Measurements from ENCODE around the gene ZCWPW1.

Gene ZCWPW1

DNA sequence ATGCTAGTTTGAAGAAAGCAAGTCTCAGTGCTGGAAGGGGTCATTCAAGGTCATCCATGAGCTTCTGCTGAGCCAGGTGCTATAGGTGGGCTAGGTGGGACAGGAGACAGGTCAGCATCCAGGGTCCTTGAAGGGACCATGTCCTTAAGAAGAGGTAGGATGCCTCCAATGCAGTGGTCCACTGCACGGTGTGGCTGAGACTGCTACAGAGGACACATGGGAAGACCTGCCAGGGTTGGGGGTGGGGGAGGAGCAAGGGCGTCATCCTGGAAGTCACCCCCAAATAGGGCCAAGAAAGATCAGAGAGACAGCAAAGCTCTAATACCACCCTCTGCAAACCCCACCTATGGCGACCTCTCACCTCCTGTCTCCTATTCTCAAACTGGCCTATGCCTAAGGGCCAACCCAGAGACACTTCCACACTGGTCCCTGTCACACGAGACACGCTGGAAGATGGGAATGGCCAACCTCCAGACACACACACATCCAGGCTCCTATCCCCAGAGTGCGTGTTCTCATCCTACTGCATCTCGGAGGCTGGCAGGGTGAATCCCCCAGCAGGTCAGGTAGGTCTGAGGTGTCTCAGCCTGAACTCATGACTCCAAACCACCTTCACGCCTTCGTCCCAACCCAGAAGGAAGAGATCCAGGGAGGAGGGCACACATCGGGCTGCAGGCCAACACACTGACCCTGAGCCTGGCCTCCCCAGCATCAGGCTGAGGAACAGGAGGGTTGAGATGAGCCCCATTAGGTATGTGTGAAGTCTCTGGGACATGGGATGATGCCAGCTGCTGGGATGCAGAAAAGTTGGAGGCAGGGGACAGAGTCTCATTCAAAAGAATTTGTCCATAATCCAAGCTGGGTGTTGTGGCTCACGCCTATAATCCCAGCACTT lies 13.4 kb upstream of the ZCWPW1 start:
- TF ChIP-seq GATA3 (IDR thresholded peaks at IDR 0.05; ENCODE audit: low read depth, low read length) (no peak), GATA2 (IDR thresholded peaks at IDR 0.05; ENCODE audit: low read depth, low read length) (no peak)

DNA sequence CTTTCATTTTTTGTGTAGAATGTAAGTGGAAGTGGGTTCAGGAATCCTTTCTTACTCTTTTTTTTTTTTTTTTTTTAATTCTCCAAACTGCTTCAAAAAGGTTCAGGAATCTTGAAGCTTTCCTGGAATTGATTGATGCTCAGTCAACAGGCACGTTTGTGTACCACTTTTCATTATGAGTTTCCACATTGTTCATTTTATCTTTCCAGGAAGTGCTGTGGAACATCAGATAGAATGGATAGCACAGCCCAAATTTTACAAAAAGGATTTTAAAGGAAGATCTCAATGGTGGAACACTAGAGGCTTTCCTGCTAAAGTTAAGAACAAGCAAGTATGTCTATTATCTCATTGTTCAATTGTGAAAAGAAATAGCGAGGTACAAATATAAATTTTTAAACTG lies 9.7 kb upstream of the ZCWPW1 start:
- TF ChIP-seq GATA3 (IDR thresholded peaks at IDR 0.05; ENCODE audit: low read depth, low read length) (no peak), GATA2 (IDR thresholded peaks at IDR 0.05; ENCODE audit: low read depth, low read length) (no peak)

GRCh38 chr7:100437150-100438100 lies 8.9 kb upstream of the ZCWPW1 start:
- TF ChIP-seq GATA2 (IDR thresholded peaks at IDR 0.05; ENCODE audit: low read depth, low read length) (no peak), GATA3 (IDR thresholded peaks at IDR 0.05; ENCODE audit: low read depth, low read length) (no peak)

DNA sequence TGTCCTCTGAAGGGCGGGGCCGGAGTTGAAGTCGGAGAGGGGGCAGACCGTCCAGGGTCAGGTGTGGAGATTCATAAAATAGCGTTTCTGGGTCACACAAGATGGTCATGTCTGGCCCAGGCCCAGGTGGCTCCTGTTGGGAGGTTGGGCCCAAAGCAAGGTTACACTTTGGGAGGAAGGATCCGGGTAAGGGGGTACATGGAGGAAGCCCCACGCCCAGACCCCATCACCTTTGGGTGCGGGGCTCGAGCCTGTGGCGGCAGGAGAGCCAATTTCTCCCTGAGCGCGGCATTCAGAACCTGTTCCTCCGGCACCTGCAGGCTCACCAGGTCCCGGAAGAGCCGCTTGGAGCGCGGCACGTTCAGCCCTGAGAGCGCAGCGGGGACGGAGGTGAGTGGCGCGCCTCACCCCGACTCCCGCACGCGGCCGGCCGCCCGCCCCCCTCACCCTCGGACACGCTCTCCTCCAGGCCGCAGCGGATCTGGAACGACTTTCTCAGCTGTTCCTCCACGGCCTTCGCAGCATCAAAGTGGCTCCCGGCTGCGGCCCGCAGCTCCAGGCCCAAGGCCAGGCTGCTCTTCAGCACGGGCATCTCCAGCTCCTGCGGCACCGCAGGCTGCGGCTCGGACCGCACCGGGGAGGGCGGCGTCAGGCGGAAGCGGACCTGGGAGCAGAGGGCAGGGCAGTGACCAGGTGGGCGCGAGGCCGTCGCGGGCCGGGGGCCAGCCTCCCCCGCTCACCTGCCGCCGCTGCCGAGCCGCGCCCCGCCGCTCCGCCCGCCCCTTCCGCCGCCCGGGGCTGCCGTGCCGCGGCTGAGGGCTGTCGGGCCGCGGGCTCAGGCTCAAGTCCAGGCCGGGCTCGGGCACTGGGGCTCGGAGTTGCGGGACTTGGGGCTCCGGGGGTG lies 7.2 kb upstream of the ZCWPW1 start:
- no peak for TF ChIP-seq GATA3 (IDR thresholded peaks at IDR 0.05; ENCODE audit: low read depth, low read length)
- TF ChIP-seq GATA2 (IDR thresholded peaks at IDR 0.05; ENCODE audit: low read depth, low read length): no peak

DNA sequence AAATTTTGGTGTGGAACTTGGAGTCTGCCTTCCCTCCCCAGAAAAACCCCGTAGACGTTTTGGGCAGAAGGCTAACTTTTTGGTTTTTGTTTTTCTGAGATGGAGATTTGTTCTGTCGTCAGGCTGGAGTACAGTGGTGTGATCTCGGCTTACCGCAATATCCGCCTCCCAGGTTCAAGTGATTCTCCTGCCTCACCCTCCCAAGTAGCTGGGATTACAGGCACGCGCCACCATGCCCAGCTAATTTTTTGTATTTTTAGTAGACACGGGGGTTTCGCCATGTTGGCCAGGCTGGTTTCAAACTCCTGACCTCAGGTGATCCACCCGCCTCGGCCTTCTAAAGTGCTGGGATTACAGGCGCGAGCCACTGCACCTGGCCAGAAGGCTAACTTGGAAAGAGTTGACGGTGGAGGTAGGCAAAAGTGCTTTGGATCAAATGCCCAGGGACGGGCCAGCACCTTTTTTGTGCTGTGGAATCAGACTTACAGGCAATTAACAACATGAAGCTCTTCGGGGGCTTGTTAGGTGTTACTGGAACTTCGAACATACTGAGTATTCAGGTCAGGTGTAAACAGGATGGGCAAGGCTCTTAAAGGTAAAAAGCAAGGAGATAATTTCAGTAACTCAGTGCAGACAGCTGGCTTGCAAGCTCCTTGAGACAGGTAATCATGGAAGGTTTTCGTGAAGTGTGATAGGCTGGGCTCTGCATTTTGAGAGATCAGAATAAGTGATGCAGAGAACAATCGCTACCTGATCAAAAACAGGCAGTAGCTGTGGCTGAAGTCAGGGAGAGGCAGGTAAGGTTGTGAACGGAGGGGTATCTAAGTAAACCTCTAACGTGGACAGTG lies 6.0 kb upstream of the ZCWPW1 start:
- TF ChIP-seq GATA3 (IDR thresholded peaks at IDR 0.05; ENCODE audit: low read depth, low read length): no peak
- no peak for TF ChIP-seq GATA2 (IDR thresholded peaks at IDR 0.05; ENCODE audit: low read depth, low read length)

- TF ChIP-seq GATA3 (IDR thresholded peaks at IDR 0.05; ENCODE audit: low read depth, low read length): no peak
Measured at GRCh38 chr7:100433592-100434296, 5.2 kb upstream of the ZCWPW1 start.

- no peak for TF ChIP-seq GATA3 (IDR thresholded peaks at IDR 0.05; ENCODE audit: low read depth, low read length)
Measured at GRCh38 chr7:100433276-100433591, 4.7 kb upstream of the ZCWPW1 start.

DNA sequence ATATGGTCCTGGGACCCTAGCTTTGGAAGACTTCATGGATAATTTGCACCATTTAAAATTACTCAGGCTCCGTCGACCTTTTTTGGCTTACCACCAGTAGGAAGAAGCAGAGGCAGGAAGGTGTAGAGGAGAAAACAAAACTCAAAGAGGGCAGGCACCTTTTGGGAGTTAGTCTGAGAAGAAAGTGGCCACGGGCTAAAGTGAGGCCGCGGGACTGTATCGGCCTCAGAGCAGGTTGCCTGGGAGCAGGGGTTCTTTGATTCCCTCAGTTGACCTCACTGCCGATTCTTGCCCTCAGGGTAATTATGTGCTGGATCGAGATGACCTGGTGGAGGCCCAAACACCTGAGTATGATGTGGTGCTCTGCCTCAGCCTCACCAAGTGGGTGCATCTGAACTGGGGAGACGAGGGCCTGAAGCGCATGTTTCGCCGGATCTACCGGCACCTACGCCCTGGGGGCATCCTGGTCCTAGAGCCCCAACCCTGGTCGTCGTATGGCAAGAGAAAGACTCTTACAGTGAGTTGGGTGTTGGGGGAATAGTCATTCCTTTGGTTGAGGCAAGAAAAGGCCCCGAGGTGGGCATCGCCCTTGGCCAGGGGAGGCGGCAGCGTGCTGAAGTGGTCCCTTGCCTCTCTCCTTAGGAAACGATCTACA lies 4.2 kb upstream of the ZCWPW1 start:
- TF ChIP-seq GATA2 (IDR thresholded peaks at IDR 0.05; ENCODE audit: low read depth, low read length) (no peak), GATA3 (IDR thresholded peaks at IDR 0.05; ENCODE audit: low read depth, low read length) (no peak)

DNA sequence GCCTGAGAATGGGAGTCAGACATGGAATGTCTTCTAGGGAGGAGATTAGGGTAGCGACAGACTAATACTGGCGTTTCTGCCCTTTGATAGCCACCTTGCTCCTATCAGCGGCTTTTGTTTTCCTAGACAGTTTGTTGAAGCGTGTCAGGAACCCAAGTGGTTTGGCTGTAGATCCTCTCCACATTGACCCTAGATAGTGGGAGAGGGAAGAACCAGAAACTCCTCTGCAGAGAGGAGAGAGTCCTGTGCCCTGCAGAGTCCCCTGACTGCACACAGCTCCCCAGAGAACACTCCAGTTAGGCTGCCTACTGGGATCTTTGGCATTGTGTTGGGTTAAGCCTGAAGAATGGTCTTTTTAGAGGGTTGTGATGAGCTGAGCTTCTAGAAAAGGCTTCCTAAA lies 3.5 kb upstream of the ZCWPW1 start:
- TF ChIP-seq GATA2 (IDR thresholded peaks at IDR 0.05; ENCODE audit: low read depth, low read length): no peak
- no peak for TF ChIP-seq GATA3 (IDR thresholded peaks at IDR 0.05; ENCODE audit: low read depth, low read length)

DNA sequence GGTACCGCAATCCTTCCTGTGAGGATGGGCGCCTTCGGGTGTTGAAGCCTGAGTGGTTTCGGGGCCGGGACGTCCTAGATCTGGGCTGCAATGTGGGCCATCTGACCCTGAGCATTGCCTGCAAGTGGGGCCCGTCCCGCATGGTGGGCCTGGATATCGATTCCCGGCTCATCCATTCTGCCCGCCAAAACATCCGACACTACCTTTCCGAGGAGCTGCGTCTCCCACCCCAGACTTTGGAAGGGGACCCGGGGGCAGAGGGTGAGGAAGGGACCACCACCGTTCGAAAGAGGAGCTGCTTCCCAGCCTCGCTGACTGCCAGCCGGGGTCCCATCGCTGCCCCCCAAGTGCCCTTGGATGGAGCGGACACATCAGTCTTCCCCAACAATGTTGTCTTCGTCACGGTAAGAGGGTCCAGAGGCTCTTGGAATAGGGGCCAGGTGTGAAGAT lies 2.8 kb upstream of the ZCWPW1 start:
- TF ChIP-seq GATA3 (IDR thresholded peaks at IDR 0.05; ENCODE audit: low read depth, low read length): no peak
- no peak for TF ChIP-seq GATA2 (IDR thresholded peaks at IDR 0.05; ENCODE audit: low read depth, low read length)

DNA sequence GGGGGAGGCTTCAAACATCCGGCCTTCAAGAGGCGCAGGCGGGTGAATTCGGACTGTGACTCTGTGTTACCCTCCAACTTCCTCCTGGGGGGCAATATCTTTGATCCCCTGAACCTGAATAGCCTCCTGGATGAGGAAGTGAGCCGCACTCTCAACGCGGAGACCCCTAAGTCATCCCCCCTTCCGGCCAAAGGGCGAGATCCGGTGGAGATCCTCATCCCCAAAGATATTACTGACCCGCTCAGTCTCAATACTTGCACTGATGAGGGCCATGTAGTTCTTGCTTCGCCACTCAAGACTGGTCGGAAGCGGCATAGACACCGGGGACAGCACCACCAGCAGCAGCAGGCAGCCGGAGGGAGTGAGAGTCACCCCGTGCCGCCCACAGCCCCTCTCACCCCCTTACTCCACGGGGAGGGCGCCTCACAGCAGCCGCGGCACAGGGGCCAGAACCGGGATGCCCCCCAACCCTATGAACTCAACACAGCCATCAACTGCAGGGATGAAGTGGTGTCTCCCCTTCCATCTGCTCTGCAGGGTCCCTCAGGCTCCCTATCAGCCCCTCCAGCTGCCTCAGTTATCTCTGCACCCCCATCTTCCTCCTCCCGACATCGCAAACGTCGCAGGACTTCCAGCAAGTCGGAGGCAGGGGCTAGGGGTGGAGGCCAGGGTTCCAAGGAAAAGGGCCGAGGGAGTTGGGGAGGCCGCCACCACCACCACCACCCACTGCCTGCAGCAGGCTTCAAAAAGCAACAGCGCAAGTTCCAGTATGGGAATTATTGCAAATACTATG lies 2.2 kb upstream of the ZCWPW1 start:
- TF ChIP-seq GATA3 (IDR thresholded peaks at IDR 0.05; ENCODE audit: low read depth, low read length): no peak
- no peak for TF ChIP-seq GATA2 (IDR thresholded peaks at IDR 0.05; ENCODE audit: low read depth, low read length)

All from SH-SY5Y (cell line).